ENCODE results near the gene ROR1. TPM values are rescaled to one million over a fixed set of nuclear protein-coding genes. Genes with fewer than 3 reads are reported as not detected.

ROR1 gene
- total RNA-seq, 4 donors from 2014 or later = 8.8 to 30.4 (median 14.1) TPM

DNA sequence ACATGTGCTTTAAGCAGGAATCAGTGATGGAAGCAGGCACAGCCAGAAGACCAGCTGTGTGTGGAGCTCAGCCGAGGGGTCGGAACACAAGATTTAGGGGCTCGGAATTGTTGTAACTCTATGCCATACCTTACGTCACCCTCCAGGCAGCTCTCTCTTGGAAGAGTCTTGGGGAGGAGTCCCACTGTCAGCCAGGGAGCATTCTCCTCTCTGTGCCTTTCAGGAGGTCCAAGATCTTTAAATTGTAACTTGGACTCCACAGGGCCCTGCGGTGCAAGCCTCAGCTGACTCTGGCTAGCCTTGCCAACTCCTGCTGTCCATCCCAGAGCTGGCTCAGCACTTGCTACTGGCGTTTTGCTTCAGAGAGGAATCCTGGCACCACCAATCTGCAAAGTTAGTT is 26.4 kb upstream of the ROR1 start:
- ATAC-seq (ENCODE audit: low FRiP score) (no peak), DNase-seq (ENCODE audit: low spot score) (no peak)
- TF ChIP-seq, protein P1, sequence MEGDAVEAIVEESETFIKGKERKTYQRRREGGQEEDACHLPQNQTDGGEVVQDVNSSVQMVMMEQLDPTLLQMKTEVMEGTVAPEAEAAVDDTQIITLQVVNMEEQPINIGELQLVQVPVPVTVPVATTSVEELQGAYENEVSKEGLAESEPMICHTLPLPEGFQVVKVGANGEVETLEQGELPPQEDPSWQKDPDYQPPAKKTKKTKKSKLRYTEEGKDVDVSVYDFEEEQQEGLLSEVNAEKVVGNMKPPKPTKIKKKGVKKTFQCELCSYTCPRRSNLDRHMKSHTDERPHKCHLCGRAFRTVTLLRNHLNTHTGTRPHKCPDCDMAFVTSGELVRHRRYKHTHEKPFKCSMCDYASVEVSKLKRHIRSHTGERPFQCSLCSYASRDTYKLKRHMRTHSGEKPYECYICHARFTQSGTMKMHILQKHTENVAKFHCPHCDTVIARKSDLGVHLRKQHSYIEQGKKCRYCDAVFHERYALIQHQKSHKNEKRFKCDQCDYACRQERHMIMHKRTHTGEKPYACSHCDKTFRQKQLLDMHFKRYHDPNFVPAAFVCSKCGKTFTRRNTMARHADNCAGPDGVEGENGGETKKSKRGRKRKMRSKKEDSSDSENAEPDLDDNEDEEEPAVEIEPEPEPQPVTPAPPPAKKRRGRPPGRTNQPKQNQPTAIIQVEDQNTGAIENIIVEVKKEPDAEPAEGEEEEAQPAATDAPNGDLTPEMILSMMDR (IDR thresholded peaks at IDR 0.05) = no peak

DNA sequence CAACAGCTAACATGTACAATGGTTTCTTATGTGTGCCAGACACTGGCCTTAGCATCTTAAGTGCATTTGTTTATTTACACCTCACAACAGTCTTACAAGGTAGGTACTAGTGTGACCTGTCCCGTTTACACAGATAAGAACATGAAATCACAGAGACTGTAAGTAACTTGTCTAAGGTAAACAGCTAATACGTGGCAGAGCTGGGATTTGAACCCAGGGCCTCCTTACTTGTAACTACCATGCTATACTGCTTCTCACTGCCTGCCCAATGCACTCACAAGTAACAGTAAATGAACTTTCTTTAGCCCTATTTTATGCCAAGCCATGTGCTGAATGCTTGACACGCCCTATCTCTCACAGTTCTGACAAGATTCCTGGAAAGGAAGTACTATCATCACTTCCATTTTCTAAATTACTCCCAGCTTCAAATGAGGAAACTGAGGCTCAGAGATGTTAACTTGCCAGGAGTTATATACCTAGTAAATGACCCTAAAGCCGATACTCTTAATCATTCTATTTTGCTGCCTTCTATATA is 25.7 kb upstream of the ROR1 start:
- TF ChIP-seq, protein P1 (IDR thresholded peaks at IDR 0.05) = no peak
- DNase-seq (ENCODE audit: low spot score) = no peak
- no peak for ATAC-seq (ENCODE audit: low FRiP score)

DNA sequence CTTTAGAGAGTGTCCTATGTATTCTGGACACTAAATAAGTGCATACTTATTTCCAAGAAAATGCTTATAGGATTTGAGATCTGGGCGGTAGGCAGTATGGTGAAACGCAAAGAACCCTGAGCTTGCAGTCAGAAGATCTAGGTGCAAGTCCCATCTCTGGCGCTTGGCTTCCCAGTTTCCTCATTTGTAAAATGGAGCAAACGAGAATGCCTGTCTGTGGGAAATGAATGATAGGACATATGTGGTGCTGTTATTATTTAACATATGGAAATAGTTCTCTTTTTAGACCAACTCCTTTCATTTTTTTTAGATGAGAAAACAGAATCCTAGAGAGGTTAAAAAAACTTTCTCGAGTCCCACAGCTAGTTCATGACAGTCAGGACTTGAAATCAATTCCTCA is 25.2 kb upstream of the ROR1 start:
- TF ChIP-seq, protein P1 (IDR thresholded peaks at IDR 0.05) = no peak
- ATAC-seq (ENCODE audit: low FRiP score) (no peak), DNase-seq (ENCODE audit: low spot score) (no peak)

DNA sequence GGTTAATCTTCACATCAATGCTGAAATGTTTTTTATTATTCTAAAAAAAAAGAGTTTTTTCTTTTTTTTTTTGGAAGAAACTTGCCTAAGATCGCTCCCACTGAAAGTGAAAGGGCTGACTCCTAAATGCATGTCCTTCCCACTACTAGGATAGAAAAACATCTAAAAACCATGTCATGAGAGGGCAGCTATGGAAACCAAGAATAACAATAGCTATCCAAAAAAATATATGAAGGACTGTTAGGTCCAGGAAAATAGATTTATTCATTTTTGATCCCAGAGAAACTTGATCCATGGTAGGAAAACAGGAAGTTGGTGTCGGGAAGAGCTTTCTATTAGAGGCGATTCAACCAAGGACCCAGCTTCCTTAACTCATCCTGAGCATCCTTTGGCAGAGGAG is 23.1 kb upstream of the ROR1 start:
- ATAC-seq (ENCODE audit: low FRiP score) (no peak), DNase-seq (ENCODE audit: low spot score) (no peak)
- TF ChIP-seq, protein P1 (IDR thresholded peaks at IDR 0.05) = no peak

DNA sequence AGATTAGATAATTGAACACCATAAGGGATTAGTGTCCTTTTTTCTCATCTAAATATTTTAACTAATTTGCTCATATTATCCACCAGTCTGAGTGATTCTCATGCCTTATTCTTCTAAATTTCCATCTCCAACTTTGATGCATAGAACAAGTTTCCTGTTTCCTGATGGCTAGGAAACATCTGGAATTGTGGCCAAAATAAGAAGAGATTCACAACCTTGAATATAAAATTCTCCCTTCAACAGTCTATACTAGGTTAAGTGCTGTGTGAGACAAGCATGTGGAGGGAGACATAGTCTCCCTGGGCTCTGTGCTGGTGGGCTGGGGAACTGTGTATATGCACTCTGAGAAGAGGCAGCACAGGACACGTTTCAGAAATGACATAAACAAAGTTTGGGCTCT is 21.6 kb upstream of the ROR1 start:
- no peak for ATAC-seq (ENCODE audit: low FRiP score)
- TF ChIP-seq, protein P1 (IDR thresholded peaks at IDR 0.05) = no peak

DNA sequence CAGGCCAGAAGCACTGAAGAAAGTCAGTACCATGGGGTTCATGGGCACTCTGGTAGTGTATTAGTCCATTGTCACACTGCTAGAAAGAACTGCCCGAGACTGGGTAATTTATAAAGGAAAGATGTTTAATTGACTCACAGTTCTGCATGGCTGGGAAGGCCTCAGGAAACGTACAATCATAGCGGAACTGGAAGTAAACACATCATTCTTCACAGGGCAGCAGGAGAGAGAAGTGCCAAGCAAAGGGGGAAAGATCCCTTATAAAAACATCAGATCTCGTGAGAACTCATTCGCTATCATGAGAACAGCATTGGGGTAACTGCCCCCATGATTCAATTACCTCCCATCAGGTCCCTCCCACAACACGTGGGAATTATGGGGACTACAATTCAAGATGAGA is 20.2 kb upstream of the ROR1 start:
- no peak for DNase-seq (ENCODE audit: low spot score)

More for the DNA sequence above, 21.6 kb upstream of the ROR1 start:
- no peak for DNase-seq (ENCODE audit: low spot score)

DNA sequence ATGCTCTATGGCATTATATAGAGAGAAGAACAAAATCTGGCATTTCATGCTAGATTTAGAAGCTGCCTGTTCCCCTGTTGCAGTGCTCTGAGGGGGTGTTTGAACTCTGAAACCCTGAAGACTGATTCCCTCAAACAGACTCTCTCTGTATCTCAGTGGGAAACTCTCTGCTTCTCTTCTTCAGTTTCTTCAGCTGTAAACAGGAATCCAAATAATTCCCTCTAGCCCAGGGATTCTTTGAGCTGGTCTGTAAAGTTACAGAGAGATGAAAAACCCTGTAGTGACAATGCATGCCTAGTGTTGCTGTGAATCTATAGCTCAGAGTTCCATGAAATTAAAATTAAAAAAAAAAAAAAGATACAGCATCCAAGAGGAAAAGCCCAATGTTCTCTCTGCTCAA is 17.0 kb upstream of the ROR1 start:
- TF ChIP-seq, protein P1 (IDR thresholded peaks at IDR 0.05) = no peak
- no peak for ATAC-seq (ENCODE audit: low FRiP score)
- no peak for DNase-seq (ENCODE audit: low spot score)

More for the DNA sequence above, 20.2 kb upstream of the ROR1 start:
- TF ChIP-seq, protein P1 (IDR thresholded peaks at IDR 0.05) = no peak
- ATAC-seq (ENCODE audit: low FRiP score) = no peak

Data from omental fat pad (tissue), 4 donors.